ENCODE measurements around the gene CACNB1.

The CACNB1 gene

DNA sequence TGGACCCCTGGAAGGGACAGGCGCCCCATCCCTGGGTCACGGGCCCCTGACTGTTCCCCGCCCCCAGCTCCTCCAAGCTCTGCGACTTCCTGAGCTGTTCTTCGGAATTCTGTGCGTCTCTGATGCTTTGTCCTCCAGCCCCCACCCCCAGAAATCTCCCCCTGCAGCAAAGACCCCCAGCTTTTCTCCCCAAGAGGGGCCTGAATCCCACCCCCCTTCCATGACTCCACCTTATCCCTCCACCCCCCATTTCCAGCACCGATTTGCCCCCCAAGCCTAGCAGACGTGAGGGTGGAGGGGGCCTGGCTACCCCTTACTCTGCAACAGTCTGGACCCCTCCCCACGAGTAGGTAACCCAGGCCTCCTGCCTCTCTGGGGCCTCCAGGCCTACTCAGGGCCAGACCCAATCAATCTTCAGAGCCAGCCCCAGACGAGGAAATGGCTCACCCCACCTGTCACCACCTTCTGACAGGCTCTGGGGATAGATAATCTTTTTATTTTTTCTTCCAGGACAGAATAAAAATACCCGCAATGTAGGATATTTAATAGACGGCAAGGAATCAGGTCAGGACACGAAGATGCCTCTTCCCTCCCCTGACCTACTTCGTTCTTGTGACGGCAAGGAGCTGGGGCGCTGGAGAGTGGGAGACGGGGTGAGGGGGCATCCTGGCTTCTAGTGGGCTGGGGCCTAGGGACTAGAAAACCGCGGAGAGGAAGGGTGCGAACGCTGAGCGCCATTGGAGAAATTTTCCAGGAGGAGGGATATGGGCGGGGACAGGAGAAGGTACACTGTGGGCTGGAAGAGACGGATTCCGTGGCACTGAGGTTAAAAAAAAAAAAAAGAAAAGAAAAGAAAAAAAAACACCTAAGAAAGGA, 45.3 kb downstream of the CACNB1 start:
- DNase-seq (ENCODE audit: low read depth) = no peak
- TF ChIP-seq, protein P1, sequence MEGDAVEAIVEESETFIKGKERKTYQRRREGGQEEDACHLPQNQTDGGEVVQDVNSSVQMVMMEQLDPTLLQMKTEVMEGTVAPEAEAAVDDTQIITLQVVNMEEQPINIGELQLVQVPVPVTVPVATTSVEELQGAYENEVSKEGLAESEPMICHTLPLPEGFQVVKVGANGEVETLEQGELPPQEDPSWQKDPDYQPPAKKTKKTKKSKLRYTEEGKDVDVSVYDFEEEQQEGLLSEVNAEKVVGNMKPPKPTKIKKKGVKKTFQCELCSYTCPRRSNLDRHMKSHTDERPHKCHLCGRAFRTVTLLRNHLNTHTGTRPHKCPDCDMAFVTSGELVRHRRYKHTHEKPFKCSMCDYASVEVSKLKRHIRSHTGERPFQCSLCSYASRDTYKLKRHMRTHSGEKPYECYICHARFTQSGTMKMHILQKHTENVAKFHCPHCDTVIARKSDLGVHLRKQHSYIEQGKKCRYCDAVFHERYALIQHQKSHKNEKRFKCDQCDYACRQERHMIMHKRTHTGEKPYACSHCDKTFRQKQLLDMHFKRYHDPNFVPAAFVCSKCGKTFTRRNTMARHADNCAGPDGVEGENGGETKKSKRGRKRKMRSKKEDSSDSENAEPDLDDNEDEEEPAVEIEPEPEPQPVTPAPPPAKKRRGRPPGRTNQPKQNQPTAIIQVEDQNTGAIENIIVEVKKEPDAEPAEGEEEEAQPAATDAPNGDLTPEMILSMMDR (IDR thresholded peaks at IDR 0.05; ENCODE audit: low read depth, low read length, missing control alignments) = no peak
- no peak overlapping the region; the same call in 1 of the 2 replicates for H3K4me3 ChIP-seq (ENCODE audit: low read depth, low read length)

DNA sequence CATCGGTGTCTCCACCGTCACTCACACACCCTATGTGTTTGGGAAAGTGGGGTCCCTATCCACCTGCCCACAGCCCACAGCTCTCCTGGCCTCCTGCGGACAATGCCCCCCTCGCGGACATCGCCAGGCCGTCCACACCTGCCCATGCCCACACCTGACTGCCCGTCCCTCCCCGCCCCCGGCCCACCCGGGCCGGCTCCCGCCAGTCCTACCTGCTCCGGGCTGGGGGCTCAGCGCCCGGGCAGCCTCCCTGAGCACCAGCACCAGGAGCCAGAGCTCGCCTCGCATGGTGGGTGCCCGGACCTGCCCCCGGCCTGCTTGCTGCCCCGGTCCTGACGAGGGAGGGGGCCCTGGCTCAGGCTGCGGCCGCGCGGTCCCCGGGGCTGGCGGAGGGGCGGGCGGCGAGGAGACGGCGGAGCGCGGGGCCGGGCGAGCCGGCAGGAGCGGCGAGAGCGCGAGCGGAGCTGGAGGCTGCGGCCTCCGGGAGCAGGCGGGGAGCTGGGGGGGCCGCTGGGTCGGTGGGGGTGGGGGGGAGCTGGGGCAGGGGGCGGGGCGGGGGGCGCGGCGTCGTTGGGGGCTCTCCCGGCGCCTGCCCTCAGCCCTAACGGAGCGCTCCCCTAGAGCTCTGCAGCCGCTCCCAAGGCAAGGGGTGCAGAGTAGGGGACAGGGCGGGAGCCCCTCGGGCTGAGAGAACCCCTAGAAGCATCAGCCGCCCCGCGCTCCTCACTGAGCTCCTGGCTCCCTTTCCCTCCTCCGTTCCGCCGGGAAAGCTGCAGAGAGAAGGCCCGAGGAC, 46.1 kb downstream of the CACNB1 start, which contains the start of gene PLXDC1:
TSS of gene PLXDC1 (minus strand) at position 488 of the 793 bp plus-strand sequence. CDS start at position 288, 200 bp downstream.
- H3K4me3 ChIP-seq (ENCODE audit: low read depth, low read length) = no peak within 1 kb of the TSS
- no peak for DNase-seq (ENCODE audit: low read depth)
- TF ChIP-seq, protein P1 (IDR thresholded peaks at IDR 0.05; ENCODE audit: low read depth, low read length, missing control alignments) = no peak

GRCh38 chr17:39150795-39151149, 46.7 kb downstream of the CACNB1 start:
- DNase-seq (ENCODE audit: low read depth) = no peak
- TF ChIP-seq, protein P1 (IDR thresholded peaks at IDR 0.05; ENCODE audit: low read depth, low read length, missing control alignments) = no peak
- no peak overlapping the region for H3K4me3 ChIP-seq (ENCODE audit: low read depth, low read length)

DNA sequence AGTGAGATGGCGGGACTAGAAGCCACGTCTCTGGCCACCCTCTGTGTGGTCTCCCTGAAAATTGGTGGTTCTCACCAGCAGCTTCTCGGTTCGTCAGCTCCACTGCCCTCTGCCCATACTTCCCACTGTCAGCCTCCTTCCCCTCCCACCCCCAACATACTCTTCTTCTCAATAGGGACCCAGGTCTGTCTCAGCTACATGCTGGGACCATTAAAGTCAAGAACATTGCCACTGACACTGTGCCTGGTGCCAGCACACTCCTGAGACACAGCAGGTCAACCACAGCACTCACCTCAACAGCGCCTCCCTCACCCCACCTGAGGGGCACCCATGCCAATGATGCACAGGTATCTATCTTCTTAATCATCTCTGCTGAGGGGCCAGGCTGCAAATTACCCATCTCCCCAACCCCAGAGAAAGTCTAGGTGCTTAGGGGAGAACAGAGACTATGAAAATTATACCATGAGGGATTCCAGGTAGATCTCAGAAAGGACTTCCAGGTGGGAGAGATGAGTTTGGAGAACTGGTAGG, 47.3 kb downstream of the CACNB1 start:
- no peak overlapping the region for H3K4me3 ChIP-seq (ENCODE audit: low read depth, low read length)
- DNase-seq (ENCODE audit: low read depth) = no peak
- TF ChIP-seq, protein P1 (IDR thresholded peaks at IDR 0.05; ENCODE audit: low read depth, low read length, missing control alignments) = no peak

DNA sequence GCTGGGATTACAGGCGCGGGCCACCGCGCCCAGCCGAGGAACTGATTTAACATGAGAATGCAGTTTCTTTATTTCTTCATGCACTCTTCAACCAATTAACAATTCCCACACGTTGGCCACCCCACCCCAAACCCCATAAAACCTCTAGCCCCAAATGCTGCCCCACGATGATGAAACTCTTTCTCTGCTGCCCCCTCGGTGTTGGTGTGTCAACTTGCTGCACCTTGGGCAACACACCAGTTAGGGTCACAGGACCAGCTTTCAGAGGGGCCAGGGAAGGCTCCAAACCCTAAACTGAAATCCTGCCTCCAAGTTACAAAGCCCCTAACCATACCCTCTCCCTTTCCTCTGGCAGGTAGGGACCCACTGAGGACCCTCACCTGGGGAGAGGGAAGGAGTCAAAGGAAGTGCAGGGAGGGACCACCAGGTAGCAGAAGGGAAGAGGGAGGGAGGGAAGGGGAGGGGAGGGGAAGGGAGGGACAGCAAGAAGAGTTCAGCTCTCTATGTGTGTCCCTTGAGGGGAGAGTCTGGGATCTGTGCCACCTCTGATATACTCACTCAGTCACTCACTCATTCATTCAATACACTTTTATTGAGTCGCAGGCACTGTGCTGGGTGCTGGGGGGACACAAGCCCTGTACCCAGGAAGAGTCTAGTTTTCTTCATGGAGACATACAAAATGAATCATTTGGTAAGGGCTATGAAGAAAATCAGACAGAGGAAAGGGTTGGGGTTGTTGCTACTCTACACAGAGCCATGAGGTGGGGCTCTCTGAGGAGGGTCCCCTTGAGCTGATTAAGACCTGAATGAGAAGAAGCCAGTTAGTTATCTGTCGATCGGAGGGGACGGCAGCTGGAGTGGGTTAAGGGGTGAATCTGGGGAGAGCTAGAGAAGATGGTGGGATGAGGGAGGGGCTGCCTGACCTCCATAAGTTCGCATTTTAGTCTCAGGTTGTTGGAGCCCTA, 50.0 kb downstream of the CACNB1 start:
- TF ChIP-seq, protein P1 (IDR thresholded peaks at IDR 0.05; ENCODE audit: low read depth, low read length, missing control alignments) = no peak
- H3K4me3 ChIP-seq (ENCODE audit: low read depth, low read length) = no peak overlapping the region
- DNase-seq (ENCODE audit: low read depth) = no peak

- no peak overlapping the region for H3K4me3 ChIP-seq (ENCODE audit: low read depth, low read length)
- DNase-seq (ENCODE audit: low read depth) = no peak
- TF ChIP-seq, protein P1 (IDR thresholded peaks at IDR 0.05; ENCODE audit: low read depth, low read length, missing control alignments) = no peak
Measured at GRCh38 chr17:39146273-39146672, 51.2 kb downstream of the CACNB1 start.

All from GM12864 (cell line).